Retinal pigment epithelial cell (primary cell): Measurements from ENCODE around the gene CREBL2.

Experiments
- DNase-seq: peaks from one replicate; pipeline ENCODE4 v3.0.0-alpha.2; 2010; ENCODE audit warnings: low read depth
- H3K4me3 ChIP-seq: 2 replicates; pipeline ENCODE4 v1.5.1; 2011; ENCODE audit warnings: mild to moderate bottlenecking, low read length, control low read depth, moderate library complexity
- TF ChIP-seq, protein P1 (sequence below): conservative IDR thresholded peaks from 2 replicates; pipeline ENCODE4 v1.5.1; 2011; ENCODE audit warnings: low read depth, low read length, control low read depth, inconsistent platforms

Gene CREBL2

GRCh38 chr12:12683136-12683697, 71.5 kb downstream of the CREBL2 start:
- TF ChIP-seq, protein P1, sequence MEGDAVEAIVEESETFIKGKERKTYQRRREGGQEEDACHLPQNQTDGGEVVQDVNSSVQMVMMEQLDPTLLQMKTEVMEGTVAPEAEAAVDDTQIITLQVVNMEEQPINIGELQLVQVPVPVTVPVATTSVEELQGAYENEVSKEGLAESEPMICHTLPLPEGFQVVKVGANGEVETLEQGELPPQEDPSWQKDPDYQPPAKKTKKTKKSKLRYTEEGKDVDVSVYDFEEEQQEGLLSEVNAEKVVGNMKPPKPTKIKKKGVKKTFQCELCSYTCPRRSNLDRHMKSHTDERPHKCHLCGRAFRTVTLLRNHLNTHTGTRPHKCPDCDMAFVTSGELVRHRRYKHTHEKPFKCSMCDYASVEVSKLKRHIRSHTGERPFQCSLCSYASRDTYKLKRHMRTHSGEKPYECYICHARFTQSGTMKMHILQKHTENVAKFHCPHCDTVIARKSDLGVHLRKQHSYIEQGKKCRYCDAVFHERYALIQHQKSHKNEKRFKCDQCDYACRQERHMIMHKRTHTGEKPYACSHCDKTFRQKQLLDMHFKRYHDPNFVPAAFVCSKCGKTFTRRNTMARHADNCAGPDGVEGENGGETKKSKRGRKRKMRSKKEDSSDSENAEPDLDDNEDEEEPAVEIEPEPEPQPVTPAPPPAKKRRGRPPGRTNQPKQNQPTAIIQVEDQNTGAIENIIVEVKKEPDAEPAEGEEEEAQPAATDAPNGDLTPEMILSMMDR: no peak
- DNase-seq: no peak
- H3K4me3 ChIP-seq: no peak overlapping the region

GRCh38 chr12:12683725-12684124, 72.0 kb downstream of the CREBL2 start:
- TF ChIP-seq, protein P1: no peak
- H3K4me3 ChIP-seq: no peak overlapping the region
- no peak for DNase-seq

GRCh38 chr12:12684375-12685106, 72.9 kb downstream of the CREBL2 start:
- no peak for DNase-seq
- no peak overlapping the region for H3K4me3 ChIP-seq
- TF ChIP-seq, protein P1: no peak

- no peak overlapping the region for H3K4me3 ChIP-seq
- TF ChIP-seq, protein P1: no peak
- DNase-seq: no peak
These were observed 73.6 kb downstream of the CREBL2 start for GRCh38 chr12:12685305-12685704.

- H3K4me3 ChIP-seq: no peak overlapping the region
- TF ChIP-seq, protein P1: no peak
- no peak for DNase-seq
These were observed 74.8 kb downstream of the CREBL2 start for GRCh38 chr12:12686472-12686871.

DNA sequence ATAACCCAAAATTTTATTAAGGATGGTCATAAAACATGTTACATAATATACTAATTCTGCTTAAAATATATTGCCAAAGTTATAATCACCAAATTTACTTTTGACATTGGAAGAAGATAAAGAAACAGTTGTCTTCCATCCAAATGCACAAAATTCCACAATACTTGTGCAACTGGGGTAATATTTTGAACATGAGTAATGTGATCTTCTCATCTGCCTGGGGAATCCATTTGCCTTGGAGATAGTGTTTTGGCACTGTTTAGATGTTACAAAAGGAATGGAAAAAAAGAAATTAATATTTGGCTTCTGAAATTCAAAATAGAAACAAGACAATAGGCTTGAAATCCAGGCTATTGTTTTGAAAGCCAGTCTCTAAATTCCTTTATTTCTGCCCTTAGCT, 75.2 kb downstream of the CREBL2 start:
- no peak overlapping the region for H3K4me3 ChIP-seq
- TF ChIP-seq, protein P1: no peak
- no peak for DNase-seq
